ENCODE results near the gene ZBTB42. TPM values are rescaled to one million over a fixed set of nuclear protein-coding genes. Genes with fewer than 3 reads are reported as not detected.

The ZBTB42 gene
- total RNA-seq, 1 experiment from 2014 or later = 6.4 TPM

DNA sequence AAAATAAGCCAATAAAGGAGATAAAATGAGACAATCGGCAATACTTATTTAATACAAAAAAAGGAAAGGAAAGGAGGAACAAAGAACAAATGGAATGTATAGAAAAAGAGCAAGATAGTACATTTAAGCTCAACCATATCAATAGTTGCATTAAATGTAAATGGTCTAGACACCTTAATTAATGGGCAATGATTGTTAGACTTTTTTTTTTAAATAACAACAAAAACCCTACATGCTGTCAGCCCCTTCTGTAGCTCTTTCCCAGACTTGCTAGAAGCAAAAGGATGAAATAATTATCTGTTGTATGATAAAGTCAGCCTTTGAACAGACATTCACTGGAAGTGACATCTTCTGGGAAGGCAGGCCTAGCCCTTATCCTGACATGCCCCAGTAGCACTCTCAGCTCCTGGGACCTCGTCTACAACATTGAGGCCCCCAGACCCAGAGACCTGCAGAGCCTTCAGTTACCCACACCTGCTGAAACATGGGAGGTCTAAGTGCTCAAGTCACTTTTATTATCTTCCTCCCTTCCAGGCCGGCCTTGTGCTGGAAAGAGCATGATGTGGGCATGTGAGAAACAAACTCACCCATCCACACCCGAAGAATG is 34.5 kb upstream of the ZBTB42 start (continued):
- TF ChIP-seq, protein P1, sequence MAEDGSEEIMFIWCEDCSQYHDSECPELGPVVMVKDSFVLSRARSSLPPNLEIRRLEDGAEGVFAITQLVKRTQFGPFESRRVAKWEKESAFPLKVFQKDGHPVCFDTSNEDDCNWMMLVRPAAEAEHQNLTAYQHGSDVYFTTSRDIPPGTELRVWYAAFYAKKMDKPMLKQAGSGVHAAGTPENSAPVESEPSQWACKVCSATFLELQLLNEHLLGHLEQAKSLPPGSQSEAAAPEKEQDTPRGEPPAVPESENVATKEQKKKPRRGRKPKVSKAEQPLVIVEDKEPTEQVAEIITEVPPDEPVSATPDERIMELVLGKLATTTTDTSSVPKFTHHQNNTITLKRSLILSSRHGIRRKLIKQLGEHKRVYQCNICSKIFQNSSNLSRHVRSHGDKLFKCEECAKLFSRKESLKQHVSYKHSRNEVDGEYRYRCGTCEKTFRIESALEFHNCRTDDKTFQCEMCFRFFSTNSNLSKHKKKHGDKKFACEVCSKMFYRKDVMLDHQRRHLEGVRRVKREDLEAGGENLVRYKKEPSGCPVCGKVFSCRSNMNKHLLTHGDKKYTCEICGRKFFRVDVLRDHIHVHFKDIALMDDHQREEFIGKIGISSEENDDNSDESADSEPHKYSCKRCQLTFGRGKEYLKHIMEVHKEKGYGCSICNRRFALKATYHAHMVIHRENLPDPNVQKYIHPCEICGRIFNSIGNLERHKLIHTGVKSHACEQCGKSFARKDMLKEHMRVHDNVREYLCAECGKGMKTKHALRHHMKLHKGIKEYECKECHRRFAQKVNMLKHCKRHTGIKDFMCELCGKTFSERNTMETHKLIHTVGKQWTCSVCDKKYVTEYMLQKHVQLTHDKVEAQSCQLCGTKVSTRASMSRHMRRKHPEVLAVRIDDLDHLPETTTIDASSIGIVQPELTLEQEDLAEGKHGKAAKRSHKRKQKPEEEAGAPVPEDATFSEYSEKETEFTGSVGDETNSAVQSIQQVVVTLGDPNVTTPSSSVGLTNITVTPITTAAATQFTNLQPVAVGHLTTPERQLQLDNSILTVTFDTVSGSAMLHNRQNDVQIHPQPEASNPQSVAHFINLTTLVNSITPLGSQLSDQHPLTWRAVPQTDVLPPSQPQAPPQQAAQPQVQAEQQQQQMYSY (CRISPR knock-in tag; IDR thresholded peaks at IDR 0.05) = no peak
- TF ChIP-seq, protein P2, sequence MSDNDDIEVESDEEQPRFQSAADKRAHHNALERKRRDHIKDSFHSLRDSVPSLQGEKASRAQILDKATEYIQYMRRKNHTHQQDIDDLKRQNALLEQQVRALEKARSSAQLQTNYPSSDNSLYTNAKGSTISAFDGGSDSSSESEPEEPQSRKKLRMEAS (CRISPR knock-in tag; IDR thresholded peaks at IDR 0.05) = no peak
- TF ChIP-seq, protein P3, sequence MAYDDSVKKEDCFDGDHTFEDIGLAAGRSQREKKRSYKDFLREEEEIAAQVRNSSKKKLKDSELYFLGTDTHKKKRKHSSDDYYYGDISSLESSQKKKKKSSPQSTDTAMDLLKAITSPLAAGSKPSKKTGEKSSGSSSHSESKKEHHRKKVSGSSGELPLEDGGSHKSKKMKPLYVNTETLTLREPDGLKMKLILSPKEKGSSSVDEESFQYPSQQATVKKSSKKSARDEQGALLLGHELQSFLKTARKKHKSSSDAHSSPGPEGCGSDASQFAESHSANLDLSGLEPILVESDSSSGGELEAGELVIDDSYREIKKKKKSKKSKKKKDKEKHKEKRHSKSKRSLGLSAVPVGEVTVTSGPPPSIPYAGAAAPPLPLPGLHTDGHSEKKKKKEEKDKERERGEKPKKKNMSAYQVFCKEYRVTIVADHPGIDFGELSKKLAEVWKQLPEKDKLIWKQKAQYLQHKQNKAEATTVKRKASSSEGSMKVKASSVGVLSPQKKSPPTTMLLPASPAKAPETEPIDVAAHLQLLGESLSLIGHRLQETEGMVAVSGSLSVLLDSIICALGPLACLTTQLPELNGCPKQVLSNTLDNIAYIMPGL (CRISPR knock-in tag; IDR thresholded peaks at IDR 0.05) = no peak
- TF ChIP-seq CREB1 (CRISPR knock-in tag; IDR thresholded peaks at IDR 0.05) (no peak), RELA (CRISPR knock-in tag; IDR thresholded peaks at IDR 0.05; ENCODE audit: borderline replicate concordance) (no peak), ELF4 (CRISPR knock-in tag; IDR thresholded peaks at IDR 0.05; ENCODE audit: low read depth) (no peak)
- TF ChIP-seq, protein P4, sequence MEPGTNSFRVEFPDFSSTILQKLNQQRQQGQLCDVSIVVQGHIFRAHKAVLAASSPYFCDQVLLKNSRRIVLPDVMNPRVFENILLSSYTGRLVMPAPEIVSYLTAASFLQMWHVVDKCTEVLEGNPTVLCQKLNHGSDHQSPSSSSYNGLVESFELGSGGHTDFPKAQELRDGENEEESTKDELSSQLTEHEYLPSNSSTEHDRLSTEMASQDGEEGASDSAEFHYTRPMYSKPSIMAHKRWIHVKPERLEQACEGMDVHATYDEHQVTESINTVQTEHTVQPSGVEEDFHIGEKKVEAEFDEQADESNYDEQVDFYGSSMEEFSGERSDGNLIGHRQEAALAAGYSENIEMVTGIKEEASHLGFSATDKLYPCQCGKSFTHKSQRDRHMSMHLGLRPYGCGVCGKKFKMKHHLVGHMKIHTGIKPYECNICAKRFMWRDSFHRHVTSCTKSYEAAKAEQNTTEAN (CRISPR knock-in tag; IDR thresholded peaks at IDR 0.05) = no peak
- TF ChIP-seq, protein P5, sequence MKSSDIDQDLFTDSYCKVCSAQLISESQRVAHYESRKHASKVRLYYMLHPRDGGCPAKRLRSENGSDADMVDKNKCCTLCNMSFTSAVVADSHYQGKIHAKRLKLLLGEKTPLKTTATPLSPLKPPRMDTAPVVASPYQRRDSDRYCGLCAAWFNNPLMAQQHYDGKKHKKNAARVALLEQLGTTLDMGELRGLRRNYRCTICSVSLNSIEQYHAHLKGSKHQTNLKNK (CRISPR knock-in tag; IDR thresholded peaks at IDR 0.05) = no peak

DNA sequence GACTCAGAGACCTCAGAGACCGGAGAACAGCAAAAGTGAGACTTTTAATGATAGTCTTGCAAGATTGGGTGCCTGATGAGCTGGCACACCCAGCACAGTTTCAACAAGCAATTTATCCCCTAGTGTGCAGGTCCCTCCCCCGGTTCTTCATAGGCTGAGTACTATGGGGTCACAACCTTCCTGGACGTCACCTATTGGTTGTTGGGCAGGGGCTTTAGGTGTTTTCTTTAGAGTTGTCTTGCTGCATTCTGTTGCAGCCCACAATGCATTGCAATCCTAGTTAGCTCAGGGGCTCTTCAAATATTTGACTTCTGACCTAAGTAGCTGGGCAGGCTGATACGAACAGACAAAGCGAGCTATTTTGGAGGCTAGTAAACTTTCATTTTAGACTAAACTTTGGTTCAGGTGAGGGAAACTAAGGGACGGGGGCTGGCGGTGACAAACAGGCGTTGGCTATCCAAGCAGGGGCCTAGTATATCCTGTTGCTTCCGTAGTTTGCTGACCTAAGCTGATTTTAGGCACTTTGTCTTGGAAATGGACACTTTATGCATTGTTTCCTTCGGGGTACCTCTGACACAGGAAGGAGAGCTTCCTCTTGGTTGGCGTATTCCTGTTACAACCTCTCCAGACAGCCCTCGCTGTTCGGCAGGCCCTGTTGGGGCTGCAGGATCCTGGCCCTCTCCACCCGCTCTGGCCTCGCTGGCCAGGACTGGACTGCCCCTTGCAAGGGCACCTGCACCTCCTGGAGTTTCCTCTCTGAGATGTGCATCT is 33.9 kb upstream of the ZBTB42 start:
- Mint-ChIP-seq H3K27me3 (ENCODE audit: low read depth) (no peaks in the 10 kb centered on the region; the same call in 1 of the 2 replicates), H3K36me3 (peaks cover 27% of the 10 kb centered on the region), H3K9me3 (peaks cover 17% of the 10 kb centered on the region), H3K4me3 (peak overlapping the region; percentile 50), H3K27ac (peak overlapping the region; percentile 31; the same call in 1 of the 2 replicates), H3K4me1 (peaks cover 17% of the 10 kb centered on the region)
- ATAC-seq (no peak), DNase-seq (ENCODE audit: low spot score) (no peak)
- TF ChIP-seq, protein P6, sequence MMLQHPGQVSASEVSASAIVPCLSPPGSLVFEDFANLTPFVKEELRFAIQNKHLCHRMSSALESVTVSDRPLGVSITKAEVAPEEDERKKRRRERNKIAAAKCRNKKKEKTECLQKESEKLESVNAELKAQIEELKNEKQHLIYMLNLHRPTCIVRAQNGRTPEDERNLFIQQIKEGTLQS (CRISPR knock-in tag; conservative IDR thresholded peaks at IDR 0.05) = no peak
- TF ChIP-seq FOXP1 (CRISPR knock-in tag; IDR thresholded peaks at IDR 0.05; ENCODE audit: borderline replicate concordance) (no peak), NFE2L1 (CRISPR knock-in tag; IDR thresholded peaks at IDR 0.05) (no peak), GABPB1 (CRISPR knock-in tag; IDR thresholded peaks at IDR 0.05) (no peak), NFYB (CRISPR knock-in tag; conservative IDR thresholded peaks at IDR 0.05; ENCODE audit: low read depth) (no peak)
- TF ChIP-seq, protein P7, sequence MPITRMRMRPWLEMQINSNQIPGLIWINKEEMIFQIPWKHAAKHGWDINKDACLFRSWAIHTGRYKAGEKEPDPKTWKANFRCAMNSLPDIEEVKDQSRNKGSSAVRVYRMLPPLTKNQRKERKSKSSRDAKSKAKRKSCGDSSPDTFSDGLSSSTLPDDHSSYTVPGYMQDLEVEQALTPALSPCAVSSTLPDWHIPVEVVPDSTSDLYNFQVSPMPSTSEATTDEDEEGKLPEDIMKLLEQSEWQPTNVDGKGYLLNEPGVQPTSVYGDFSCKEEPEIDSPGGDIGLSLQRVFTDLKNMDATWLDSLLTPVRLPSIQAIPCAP (CRISPR knock-in tag; IDR thresholded peaks at IDR 0.05) = no peak
- TF ChIP-seq, protein P8, sequence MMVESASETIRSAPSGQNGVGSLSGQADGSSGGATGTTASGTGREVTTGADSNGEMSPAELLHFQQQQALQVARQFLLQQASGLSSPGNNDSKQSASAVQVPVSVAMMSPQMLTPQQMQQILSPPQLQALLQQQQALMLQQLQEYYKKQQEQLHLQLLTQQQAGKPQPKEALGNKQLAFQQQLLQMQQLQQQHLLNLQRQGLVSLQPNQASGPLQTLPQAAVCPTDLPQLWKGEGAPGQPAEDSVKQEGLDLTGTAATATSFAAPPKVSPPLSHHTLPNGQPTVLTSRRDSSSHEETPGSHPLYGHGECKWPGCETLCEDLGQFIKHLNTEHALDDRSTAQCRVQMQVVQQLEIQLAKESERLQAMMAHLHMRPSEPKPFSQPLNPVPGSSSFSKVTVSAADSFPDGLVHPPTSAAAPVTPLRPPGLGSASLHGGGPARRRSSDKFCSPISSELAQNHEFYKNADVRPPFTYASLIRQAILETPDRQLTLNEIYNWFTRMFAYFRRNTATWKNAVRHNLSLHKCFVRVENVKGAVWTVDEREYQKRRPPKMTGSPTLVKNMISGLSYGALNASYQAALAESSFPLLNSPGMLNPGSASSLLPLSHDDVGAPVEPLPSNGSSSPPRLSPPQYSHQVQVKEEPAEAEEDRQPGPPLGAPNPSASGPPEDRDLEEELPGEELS (CRISPR knock-in tag; IDR thresholded peaks at IDR 0.05) = no peak
- TF ChIP-seq, protein P1 (CRISPR knock-in tag; IDR thresholded peaks at IDR 0.05) = no peak
- ChIA-PET POLR2A (no interaction called here), CTCF (interaction anchor here (1.2 to 2.3 kb wide), 2 partner anchors 14 to 60 kb away, joined by 7 to 8 read pairs; partner anchors contain the start of gene SIVA1)

Measured in WTC11 (cell line).